Cortex of kidney (tissue), 1 donor: ENCODE data around the gene SYNPR.

Experiments used
- DNase-seq: peaks from one replicate; lab custom pipeline; 2025; lab: John Stamatoyannopoulos, UW

The SYNPR gene

DNA sequence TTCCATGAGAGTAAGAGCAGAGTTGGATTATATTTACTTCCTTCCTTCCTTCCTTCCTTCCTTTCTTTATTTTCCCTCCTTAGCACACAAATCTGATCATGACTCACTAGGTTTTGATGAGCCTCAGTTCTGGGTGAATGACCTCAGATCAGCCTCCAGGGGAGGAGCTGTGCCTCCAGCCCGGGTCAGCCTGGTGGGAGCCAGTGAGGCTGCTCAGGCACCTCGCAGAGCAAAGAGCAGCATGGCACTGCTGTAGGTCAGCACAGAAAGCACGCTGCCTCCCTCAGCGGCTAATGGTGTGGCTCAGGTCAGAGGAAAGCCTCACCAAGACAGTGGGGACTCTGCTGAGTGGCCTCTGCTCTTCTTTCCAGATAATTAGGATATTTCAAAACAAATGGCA is 108.5 kb downstream of the SYNPR start:
- no peak for DNase-seq

DNA sequence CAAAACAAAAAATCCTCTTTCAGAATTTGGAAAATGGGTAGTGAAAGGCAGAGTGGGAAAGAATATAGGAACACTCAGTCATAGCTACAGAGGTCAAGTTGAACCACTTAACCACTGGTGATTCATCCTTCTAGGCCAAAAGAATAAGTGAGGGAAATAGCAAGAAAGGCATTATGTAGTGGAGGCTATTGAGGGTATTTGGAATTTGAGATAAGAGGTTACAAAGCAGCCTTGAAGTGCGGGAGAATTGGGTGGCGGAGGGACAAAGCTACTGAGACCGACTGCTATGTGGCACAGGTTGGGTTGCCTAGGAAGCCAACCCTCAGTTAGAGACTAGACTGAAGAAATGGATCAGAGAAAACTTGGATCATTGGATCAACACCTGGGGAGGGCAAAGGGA is 109.5 kb downstream of the SYNPR start:
- no peak for DNase-seq

DNA sequence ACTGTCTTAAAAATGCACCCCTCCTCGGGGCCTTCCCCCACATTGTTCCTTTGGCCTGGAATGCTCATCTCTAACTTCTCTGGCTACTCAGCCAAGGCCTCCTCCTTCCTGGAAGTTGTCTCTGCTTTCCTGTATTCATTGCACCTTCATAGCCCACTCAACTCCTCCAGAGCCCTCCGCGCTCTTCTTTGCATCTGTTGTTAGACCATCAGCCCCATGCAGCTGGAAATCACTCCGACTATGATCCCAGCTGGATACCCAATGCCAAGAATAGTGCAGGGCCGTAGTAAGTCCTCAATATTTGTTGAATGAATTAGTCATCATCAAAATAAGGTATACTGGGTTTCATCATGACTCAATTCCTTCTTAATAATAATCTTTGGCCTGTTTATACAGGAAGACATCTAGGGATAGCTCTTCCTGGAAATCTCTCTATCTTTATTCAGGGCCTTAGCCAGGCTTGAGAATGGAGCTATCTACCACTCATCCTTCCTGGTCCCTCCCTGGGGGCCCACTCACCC is 112.7 kb downstream of the SYNPR start:
- no peak for DNase-seq

DNA sequence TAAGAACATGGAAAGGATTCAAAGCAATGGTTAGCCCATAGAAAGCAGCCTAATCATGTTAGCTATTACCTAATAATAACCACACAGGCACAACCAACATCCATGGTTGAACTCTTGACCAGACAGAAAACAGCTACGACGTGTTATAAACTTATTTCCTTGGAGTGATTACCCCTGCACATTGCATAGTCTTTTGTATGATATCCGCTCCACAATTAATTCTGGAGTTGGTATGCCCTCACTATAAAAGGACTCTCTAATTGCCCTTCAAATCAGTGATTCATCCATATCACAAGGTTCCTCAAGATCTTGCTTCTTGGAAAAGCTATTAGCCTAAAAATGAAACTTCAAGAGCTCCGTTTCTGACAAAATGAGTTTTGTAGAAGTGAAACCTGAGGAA is 117.9 kb downstream of the SYNPR start:
- DNase-seq, result no peak

DNA sequence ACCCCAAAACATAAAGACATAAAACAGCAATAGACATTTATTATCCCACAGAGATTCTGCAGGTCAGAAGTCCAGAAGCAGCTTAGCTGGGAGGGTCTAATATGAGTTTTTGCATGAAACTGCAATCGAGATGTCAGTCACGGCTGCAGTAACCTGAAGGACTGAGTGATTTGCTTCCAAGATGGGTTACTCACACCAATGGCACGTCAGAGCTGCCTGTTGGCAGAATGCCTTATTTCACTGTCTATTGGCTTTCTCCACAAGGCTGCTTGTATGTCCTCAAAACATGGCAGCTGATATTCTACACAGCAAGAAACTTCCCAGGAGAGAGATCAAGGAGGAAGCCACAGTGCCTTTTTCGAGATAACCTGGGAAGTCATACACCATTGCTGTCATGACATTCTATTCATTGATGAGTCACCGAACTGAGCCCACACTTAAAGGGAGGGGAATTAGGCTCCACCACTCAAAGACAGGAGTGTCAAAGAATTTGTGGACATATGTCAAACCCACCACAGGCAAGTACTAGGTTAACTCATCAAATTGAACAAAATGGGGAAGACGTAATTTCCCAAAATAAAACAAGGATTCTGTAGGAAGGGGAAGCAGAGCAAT is 122.2 kb downstream of the SYNPR start:
- DNase-seq, result no peak

DNA sequence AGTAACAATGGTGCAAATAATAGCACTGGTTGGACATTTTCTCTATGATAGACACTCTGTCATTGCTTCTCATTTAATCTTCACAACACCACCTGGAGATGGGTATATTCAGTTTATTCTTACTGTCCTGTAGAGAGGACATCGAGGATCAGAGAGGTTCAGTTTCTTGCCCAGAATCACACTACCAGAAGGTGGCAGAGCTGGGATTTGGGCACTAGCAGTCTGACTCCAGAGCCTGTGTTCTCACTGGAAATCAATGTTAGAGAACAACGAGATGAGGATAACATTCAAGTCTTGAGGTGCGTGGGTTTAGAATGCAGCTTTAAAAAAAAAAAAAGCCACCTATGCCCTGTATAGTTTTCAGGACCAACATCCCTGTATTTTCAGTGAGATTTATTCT is 127.8 kb downstream of the SYNPR start:
- DNase-seq, result no peak

DNA sequence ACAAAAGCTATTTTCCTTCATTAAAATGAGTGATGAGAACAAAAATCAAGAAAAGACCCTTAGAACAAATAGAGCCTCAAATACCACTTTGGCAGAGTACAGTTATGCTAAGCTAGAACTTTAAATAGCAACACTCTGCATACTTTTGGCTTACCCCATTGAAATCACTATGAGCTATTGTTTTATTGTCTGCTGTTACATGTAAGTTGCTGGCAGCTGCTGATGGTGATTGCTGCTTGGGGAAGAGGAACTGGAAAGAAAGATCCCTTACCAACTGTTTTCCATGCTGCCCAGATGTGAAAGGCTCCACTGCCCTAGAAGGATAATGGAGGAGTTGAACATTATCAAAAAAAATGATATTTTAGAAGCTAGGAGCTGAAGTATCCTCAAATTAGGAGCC is 135.4 kb downstream of the SYNPR start:
- DNase-seq, result no peak

DNA sequence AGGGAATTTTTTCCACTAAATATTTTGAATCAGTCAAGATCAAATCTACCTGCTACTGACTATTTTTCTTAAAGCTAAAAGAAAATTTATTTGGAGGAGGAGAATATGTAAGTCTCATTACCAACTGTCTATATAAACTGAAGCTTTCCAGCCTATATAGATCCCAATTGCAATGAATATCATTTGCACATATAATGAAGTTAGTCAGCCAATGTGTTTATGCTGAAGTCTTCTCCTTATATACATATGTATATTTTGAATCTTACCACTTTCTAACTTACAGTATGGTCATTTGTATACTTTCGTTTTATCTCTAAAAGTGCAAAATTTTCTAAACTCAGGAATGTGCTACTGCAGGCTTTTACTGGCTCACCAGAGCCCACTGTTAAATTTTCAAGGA is 136.5 kb downstream of the SYNPR start:
- DNase-seq, result no peak

DNA sequence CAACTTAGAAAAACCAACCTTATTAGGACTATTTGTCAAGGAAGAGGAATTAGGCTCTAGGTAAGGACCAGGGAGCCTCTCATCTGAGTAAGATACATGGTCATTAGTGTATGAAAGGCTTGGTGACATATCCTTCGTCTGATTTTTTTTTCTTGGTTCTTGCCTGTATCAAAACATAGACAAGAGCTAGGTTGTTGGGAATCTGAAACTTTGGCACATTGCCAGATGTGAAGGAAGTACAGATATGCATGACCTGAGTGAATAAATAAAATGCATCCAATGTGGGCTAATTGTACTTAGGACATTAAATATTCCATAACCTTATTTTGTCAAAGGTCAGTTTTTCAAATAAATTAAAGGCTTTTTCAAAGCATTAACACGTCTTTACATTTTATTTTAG is 151.8 kb downstream of the SYNPR start:
- DNase-seq, result no peak

DNA sequence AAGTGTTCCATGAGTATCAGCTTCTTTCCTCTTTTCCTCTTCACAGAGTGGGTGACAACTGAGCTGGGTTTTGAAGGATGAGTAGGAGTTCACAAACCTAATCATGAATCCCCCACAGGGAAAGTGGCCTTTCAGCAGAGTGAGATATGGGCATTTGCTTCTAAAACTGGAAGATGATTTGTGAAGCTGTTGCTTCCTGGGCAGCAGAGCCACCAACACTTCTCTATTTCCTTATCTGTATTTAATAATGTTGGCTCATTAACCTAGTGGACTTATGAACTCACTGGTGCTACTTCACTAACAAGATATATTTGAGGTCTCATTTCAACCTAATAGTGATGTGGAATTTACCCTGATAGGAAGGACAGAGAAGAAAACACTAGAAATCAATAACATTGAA is 152.8 kb downstream of the SYNPR start:
- DNase-seq, result no peak

DNA sequence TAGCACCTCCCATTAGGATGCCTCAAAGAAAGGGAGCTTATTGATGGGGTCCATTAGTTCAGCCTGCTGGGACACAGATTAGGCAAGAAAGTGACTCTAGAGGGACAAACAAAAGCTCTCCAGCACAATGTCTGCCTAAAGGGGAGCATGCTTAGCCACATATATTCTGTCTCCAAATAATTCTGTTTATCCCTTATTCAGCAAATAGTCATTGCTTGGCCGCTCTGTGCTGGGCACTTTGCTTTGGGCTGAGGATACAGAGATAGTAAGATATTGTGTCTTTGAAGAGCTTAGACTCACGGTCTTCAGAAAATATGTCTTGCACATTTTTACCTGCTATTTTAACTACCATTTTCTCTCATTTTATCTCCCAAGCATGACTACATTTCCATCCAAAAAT is 159.8 kb downstream of the SYNPR start:
- no peak for DNase-seq

DNA sequence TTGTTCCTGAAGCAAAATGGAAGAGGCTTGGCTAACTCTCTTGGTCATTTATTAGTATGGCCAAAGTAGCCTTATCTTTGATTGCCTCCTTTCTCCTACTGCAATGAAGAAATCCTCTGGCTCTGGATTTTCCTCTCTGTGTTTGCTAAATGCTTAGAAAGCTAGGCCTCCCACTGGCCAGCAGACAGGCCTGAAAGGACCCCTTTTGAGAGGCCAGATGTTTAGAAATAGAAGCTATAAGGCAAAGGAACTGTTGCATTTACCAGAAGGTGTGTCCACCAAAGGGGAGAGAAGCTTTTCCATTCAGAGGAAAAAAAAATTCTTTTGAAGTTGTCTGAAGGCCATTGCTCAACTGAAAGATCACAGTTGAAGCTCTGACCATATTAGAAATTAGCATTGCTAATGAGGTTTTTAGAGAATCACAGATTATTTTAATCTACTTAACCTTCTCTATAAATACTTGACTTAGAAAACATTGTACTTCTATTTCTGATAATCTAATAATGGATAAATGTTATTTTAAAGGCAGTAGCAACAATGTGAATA is 160.8 kb downstream of the SYNPR start:
- no peak for DNase-seq

DNA sequence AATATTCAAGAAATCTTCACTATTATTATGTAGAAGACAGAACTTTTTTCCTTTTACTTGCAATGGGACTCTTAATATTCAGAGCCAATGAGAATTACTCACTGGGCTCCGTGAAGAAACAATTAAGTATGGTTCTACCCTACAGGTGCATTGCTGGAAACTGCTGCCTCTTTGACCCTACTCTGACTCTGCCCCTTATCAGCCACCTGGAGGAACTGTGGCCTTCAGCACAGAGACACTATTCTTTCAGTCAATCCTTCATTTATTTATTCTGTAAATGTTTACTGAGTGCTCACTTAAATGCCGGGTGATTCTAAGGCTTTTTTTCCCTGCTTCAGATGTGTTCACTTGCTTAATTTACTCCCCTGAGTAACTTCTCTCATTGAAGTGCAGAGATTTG is 163.2 kb downstream of the SYNPR start:
- DNase-seq, result no peak

DNA sequence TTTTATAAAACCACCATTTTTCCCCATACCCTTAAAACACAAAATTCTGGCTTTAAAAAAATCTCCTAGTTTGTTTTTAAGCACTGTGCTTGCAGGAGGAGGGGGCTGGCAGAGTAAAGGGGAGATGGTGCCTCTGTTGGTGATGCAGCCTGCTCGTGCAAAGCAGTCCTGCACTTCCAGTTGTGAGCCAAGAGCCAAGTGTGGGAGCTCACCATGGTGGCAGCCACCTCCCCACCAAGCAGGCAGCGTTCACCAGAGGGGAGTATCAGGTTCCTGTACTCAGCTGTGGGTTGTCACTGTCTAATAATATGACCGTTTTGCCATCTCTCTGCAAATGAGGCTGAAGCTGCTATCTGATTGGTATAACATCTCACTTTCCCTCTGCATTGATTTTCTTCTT is 164.8 kb downstream of the SYNPR start:
- no peak for DNase-seq

DNA sequence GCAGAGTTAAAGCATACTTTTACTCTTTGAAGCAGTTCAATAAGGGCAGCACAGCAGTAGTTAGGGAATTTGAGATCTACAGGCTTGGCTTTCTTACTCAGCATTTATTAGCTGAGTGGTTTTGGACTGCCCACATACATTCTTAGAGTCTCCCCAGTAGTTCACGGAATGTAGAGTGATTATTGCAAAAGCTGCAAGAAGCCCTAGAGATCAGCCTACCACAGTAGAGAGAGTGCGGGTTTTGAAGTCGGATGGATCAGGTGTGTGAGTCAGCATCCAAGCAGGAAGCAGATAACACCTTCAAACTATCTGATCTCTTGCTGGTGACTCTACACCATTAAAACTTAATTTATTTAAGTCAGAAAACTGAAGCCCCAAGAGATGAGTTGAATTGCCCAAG is 171.9 kb downstream of the SYNPR start:
- DNase-seq, result no peak

DNA sequence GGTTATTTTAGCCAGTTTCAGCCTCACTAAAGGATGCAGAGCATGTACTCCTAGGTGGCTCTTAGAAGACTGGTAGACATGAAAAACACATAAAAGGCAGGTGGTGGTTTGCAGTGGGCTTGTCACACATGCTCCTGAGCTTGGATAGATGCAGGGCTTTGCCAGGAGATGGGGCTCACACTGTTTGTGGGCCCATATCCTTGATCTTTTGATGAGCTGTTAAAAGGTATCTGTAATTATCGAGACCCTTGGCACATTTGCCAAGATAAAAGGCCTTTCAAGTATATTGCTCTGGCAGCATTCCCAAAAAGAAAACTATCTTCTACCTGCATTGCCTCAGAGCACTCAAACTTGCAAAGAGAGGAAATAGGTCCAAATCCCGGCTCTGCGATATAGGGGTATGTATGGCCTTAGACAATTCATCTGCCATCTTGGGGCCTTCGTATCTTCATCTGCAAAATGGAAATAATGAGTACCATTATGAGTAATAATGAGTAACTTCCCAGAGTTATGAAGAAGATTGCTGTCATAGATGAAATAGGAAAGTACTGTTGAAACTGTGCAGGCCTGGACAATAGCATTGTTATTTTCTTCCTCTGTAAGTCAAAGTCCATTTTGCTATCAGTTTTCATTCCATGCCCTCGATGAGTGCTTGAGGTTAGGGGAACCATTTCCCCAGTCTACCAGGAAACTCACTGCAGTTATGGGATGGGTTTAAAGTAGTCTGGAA is 172.7 kb downstream of the SYNPR start:
- no peak for DNase-seq

DNA sequence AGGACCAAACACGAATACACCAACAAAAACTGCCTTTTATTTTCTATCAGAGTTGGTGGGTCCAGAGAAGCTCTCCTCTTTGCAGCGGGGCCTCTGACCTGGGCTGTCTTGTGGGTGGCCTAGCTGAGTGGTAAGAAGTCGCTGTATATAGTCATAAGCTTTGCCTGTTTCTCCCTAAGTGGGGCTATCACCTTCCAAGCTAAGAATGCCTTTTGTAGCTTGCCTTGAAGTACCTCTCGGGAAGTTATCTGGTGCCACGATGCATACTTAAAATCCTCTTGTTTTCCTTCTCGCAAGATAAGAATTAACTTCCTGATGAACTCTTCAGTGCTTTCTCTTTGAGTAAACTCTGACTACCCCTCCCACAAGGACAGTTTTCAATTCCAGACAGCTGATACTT is 178.8 kb downstream of the SYNPR start:
- no peak for DNase-seq

DNA sequence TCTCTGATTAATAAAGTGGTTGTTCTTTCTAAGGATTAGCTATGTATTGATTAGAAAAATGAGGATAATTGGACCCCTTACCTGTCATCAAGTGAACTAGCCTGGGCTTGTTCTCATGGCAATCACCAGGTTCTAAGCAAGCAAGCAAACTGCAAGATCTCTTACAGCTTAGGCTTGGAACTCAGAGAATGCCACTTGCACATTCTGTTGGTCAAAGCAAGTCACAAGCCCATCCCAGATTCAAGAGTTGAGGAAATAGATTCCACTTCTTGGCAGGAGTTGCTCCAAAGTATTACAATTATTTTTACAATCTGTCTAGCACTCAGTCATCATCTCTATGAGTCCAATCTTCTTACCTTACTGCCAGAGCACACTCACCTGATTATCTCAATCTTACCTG is 180.3 kb downstream of the SYNPR start:
- DNase-seq, result no peak

DNA sequence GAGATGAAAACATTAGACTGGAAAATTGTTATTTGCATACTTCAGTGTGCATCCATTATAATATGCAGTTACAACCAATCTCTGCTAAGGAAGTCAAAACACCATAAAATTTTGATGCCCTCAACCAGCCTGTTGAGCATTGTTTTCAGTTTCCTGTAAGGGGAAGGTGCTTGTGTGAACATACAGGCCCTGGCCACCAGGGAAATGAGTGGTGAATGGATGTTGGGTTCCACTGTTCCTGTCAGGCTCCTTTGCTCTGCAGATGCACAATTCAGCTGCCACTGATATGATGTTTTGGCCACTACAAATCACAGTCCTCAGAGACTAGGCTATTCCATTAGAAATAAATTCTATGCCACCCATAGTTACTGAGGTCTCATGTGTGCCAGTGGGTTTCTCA is 184.6 kb downstream of the SYNPR start:
- DNase-seq, result no peak

DNA sequence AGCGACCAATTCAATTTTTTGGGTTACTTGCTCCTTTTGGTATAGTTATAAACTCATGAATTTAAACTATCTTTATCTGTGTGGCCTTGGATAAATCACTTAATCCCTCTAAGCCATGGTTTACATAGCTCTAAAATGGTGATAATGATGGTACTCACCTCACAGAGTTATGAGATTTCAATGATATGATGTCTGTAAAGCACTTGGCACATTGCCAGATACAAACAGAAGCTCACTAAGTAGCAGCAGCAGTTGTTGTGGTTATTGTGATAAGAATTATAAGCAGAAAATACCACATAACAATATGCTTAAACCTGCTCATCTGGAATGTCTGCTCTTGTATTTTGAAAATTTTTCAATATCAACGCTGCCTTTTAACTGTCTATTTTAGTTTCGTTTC is 189.3 kb downstream of the SYNPR start:
- DNase-seq, result no peak

DNA sequence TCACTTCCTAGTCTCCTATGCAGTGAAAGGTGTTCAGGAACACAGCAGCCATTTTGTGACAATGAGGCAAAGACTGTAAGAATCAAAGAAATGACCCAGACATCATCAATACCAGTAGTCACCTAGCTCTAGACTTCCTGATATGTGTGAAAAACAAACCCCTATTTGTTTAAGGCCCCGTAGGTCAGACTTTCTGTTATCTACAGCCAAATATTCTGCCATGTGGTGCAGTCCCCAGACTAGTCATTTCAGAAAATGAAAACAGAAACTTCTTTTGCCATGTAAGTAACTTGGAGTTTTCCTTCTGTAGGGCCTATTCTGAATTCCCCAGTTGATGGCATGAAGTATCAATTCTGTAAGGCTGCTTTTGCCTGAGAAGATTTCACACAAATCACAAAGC is 192.6 kb downstream of the SYNPR start:
- no peak for DNase-seq

DNA sequence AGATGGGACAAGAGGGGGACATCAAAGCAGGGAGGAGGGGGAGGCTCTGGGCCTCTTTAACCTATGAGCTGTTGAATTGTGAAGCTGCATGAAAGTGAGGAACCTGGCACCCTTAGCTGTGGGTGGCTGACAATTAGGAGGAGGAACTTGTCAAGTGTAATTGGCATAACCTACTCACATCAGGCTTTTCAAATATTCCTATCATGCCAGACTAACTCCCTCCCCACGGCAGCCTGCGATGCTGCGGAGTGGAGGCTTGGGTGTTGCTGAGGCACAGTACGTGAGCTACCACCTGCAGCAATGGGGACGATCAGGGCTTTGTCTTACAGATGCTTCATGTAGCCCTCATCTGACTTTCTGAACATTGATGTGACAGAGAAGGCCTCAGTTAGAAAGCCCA is 193.7 kb downstream of the SYNPR start:
- no peak for DNase-seq

DNA sequence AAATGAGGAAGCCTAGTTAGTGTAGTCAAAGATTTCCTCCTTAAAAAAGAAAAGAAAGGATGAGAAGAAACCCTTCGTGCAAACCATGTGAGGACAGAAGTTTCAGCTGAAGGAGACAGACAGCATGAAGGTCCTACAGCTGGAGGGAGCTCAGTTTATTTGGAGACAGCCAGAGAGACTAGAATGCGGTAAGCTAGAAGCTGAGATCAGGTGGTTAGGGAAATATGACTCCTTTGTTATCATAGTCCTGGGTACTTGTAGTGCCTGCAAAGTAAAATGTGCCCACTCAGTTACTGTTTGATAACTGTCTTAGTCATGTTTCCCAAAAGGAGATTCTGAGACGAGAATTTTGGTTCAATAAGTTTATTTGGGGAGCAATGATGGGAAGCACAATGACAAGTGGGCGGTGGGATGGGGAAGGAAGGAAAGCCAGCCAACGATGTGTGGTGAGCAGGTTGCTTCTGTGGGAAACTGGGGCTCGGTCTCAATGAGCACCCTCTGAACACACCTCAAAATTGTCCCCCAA is 195.6 kb downstream of the SYNPR start:
- DNase-seq, result no peak
